H1 (cell line): Measurements from ENCODE around the gene ALK. TPM values are rescaled to one million over a fixed set of nuclear protein-coding genes. Genes with fewer than 3 reads are reported as not detected.

ENCODE experiments used
- CTCF ChIA-PET: fragments of 300-600 bp; sonication (Branson Sonifier 250); formaldehyde crosslinking; loops from one replicate; lab custom pipeline; 2021; ENCODE audit not compliant: partially characterized antibody; lab: Charles Lee
- POLR2A ChIA-PET: fragments of 300-600 bp; sonication (Branson Sonifier 250); formaldehyde crosslinking; loops from one replicate; lab custom pipeline; 2021; ENCODE audit warnings: inconsistent platforms; ENCODE audit not compliant: partially characterized antibody; lab: Charles Lee
- DNase-seq, 2 experiments: peaks; one replicate each; pipeline versions ENCODE4 v3.0.0 to v3.0.0-alpha.2; 2010 to 2022; ENCODE audit warnings: low spot score in 2 of 2, low read depth in 1 of 2, mixed read lengths in 1 of 2
- FAIRE-seq: peaks from 2 replicates; lab custom pipeline; 2011; peaks lifted over from hg19 to GRCh38; lab: Jason Lieb, UNC
- H2AFZ ChIP-seq: 2 replicates; pipeline ENCODE4 v1.8.1; 2012; ENCODE audit warnings: low read length, inconsistent platforms
- H2AK5ac ChIP-seq: 2 replicates; pipeline ENCODE4 v1.6.1; 2013; ENCODE audit warnings: low read depth, low read length
- H2BK120ac ChIP-seq: replicated peaks from 2 replicates; pipeline ENCODE3; 2013; ENCODE audit warnings: low read depth, low read length, inconsistent platforms
- H2BK12ac ChIP-seq: 2 replicates; pipeline ENCODE4 v1.6.1; 2013; ENCODE audit warnings: low read depth, low read length
- H2BK15ac ChIP-seq: 2 replicates; pipeline ENCODE4 v1.6.1; 2013; ENCODE audit warnings: low read length
- H2BK20ac ChIP-seq: 2 replicates; pipeline ENCODE4 v1.6.1; 2013; ENCODE audit warnings: low read length
- H2BK5ac ChIP-seq: 2 replicates; pipeline ENCODE4 v1.6.1; 2013; ENCODE audit warnings: low read depth, low read length
- H3K14ac ChIP-seq: 2 replicates; pipeline ENCODE4 v1.6.1; 2013; ENCODE audit warnings: inconsistent platforms; ENCODE audit not compliant: insufficient read length
- H3K18ac ChIP-seq: 2 replicates; pipeline ENCODE4 v1.6.1; 2013; ENCODE audit warnings: low read length; ENCODE audit errors: extremely low read depth
- H3K23ac ChIP-seq: 2 replicates; pipeline ENCODE4 v1.6.1; 2013; ENCODE audit warnings: inconsistent platforms; ENCODE audit not compliant: insufficient read length
- H3K23me2 ChIP-seq: 2 replicates; pipeline ENCODE4 v1.6.1; 2013; ENCODE audit warnings: low read depth, low read length
- H3K27ac ChIP-seq: 2 replicates; pipeline ENCODE4 v1.6.1; 2011; ENCODE audit warnings: low read depth, low read length, inconsistent platforms
- H3K27me3 ChIP-seq, 4 experiments: replicated peaks in 1 of 4; 1 replicate in 1 of 4; 2 replicates in 3 of 4; pipeline versions ENCODE4 v1.6.1 to v1.8.1; 2011 to 2013; ENCODE audit warnings: low read length in 3 of 4, mild to moderate bottlenecking in 3 of 4, inconsistent platforms in 2 of 4, mixed read lengths in 2 of 4, moderate library complexity in 1 of 4; ENCODE audit not compliant: control insufficient read depth in 3 of 4, insufficient read depth in 3 of 4; ENCODE audit errors: extremely low read depth in 1 of 4
- H3K36me3 ChIP-seq, 4 experiments: 2 replicates each; pipeline versions ENCODE4 v1.6.1 to v1.8.1; 2011 to 2013; ENCODE audit warnings: mild to moderate bottlenecking in 4 of 4, low read length in 3 of 4, moderate library complexity in 2 of 4, control low read depth in 1 of 4, inconsistent platforms in 1 of 4; ENCODE audit not compliant: insufficient read depth in 4 of 4, control insufficient read depth in 2 of 4
- H3K4ac ChIP-seq: replicated peaks from 2 replicates; pipeline ENCODE3; 2013; ENCODE audit warnings: low read length, low read depth, mixed read lengths, inconsistent platforms; ENCODE audit not compliant: insufficient read length
- H3K4me1 ChIP-seq, 4 experiments: replicated peaks in 1 of 4; 1 replicate in 1 of 4; 2 replicates in 3 of 4; pipeline versions ENCODE4 v1.6.1 to v1.8.1; 2011 to 2013; ENCODE audit warnings: low read length in 3 of 4, inconsistent platforms in 2 of 4, mixed read lengths in 1 of 4; ENCODE audit not compliant: insufficient read depth in 4 of 4, control insufficient read depth in 3 of 4
- H3K4me2 ChIP-seq, 2 experiments: 2 replicates each; pipeline versions ENCODE4 v1.6.1 to v1.8.1; 2011 to 2013; ENCODE audit warnings: low read depth in 2 of 2, low read length in 2 of 2, control low read depth in 1 of 2, inconsistent platforms in 1 of 2, mild to moderate bottlenecking in 1 of 2; ENCODE audit not compliant: insufficient read depth in 1 of 2
- H3K4me3 ChIP-seq, 4 experiments: fragments of 200-600, 300-600 bp in 1 of 4; sonication (generic), shearing (Covaris generic), sonication (Bioruptor Twin) in 1 of 4; 2 replicates each; pipeline versions ENCODE4 v1.5.1 to v1.8.1; 2011 to 2016; ENCODE audit warnings: low read length in 4 of 4, low read depth in 3 of 4, control low read depth in 2 of 4, inconsistent platforms in 2 of 4, mild to moderate bottlenecking in 2 of 4, mixed read lengths in 1 of 4, moderate library complexity in 1 of 4; ENCODE audit not compliant: insufficient read depth in 2 of 4; ENCODE audit errors: extremely low read depth in 1 of 4
- H3K56ac ChIP-seq: replicated peaks from 2 replicates; pipeline ENCODE3; 2013; ENCODE audit warnings: low read depth, mild to moderate bottlenecking, mixed read lengths, low read length, inconsistent platforms; ENCODE audit not compliant: insufficient read length
- H3K79me1 ChIP-seq: 2 replicates; pipeline ENCODE4 v1.6.1; 2013; ENCODE audit warnings: low read depth, low read length, control low read depth
- H3K79me2 ChIP-seq, 2 experiments: 2 replicates each; pipeline versions ENCODE4 v1.6.1 to v1.8.1; 2012 to 2013; ENCODE audit warnings: low read length in 2 of 2, mild to moderate bottlenecking in 2 of 2, inconsistent platforms in 1 of 2; ENCODE audit not compliant: insufficient read depth in 2 of 2, control insufficient read depth in 1 of 2
- H3K9ac ChIP-seq, 4 experiments: replicated peaks in 1 of 4; 1 replicate in 1 of 4; 2 replicates in 3 of 4; pipeline versions ENCODE4 v1.6.1 to v1.8.1; 2011 to 2013; ENCODE audit warnings: low read depth in 3 of 4, low read length in 3 of 4, control low read depth in 2 of 4, mild to moderate bottlenecking in 2 of 4, moderate library complexity in 2 of 4, inconsistent platforms in 1 of 4; ENCODE audit errors: extremely low read depth in 1 of 4
- H3K9me3 ChIP-seq, 2 experiments: 2 replicates each; pipeline versions ENCODE4 v1.6.1 to v1.8.1; 2012 to 2013; ENCODE audit warnings: mild to moderate bottlenecking in 2 of 2, moderate library complexity in 2 of 2, control low read depth in 1 of 2, inconsistent platforms in 1 of 2, low read depth in 1 of 2, low read length in 1 of 2, mixed read lengths in 1 of 2; ENCODE audit not compliant: insufficient read depth in 2 of 2
- H4K20me1 ChIP-seq, 2 experiments: replicated peaks in 1 of 2; 2 replicates each; pipeline versions ENCODE3 to v1.8.1; 2011 to 2013; ENCODE audit warnings: inconsistent platforms in 2 of 2, low read length in 2 of 2, mild to moderate bottlenecking in 1 of 2; ENCODE audit not compliant: insufficient read depth in 2 of 2, control insufficient read depth in 1 of 2
- H4K5ac ChIP-seq: 2 replicates; pipeline ENCODE4 v1.6.1; 2013; ENCODE audit warnings: low read length, low read depth, mixed read lengths, inconsistent platforms; ENCODE audit not compliant: insufficient read length
- H4K8ac ChIP-seq: 2 replicates; pipeline ENCODE4 v1.8.0; 2013; ENCODE audit warnings: mild to moderate bottlenecking, moderate library complexity, low read length, inconsistent platforms; ENCODE audit not compliant: insufficient read depth; ENCODE audit errors: extremely low read depth
- H4K91ac ChIP-seq: replicated peaks from 2 replicates; pipeline ENCODE3; 2013; ENCODE audit warnings: low read length, mixed read lengths, inconsistent platforms; ENCODE audit not compliant: insufficient read length
- EP300 ChIP-seq, 2 experiments: IDR thresholded peaks; 1 replicate in 1 of 2; 2 replicates in 1 of 2; pipeline ENCODE4 v1.6.1; 2011 to 2012; ENCODE audit warnings: low read depth in 2 of 2, low read length in 2 of 2, mild to moderate bottlenecking in 2 of 2, borderline replicate concordance in 1 of 2, inconsistent platforms in 1 of 2, moderate library complexity in 1 of 2
- FOSL1 ChIP-seq: IDR thresholded peaks from 2 replicates; pipeline ENCODE4 v1.6.1; 2011; ENCODE audit warnings: mild to moderate bottlenecking, low read depth, low read length, moderate library complexity; ENCODE audit not compliant: insufficient read depth
- KDM5A ChIP-seq: fragments of 200-600 bp; IDR thresholded peaks from 2 replicates; pipeline ENCODE4 v1.7.1; 2012; ENCODE audit warnings: mild to moderate bottlenecking, low read length, inconsistent platforms, mixed read lengths
- WGBS, 2 experiments: shearing (Covaris generic) in 1 of 2; methylation state at CpG; one replicate each; pipeline versions ENCODE4 v1.1.6 to v1.1.7; 2013 to 2015; ENCODE audit warnings: low lambda C conversion rate in 2 of 2, mixed read lengths in 2 of 2, inconsistent platforms in 1 of 2, low coverage in 1 of 2, missing lambda C conversion rate in 1 of 2; ENCODE audit not compliant: insufficient replicate concordance in 2 of 2, insufficient coverage in 1 of 2, insufficient read length in 1 of 2; ENCODE audit errors: extremely low coverage in 1 of 2, missing lambda C conversion rate in 1 of 2; 5-methylcytosine and 5-hydroxymethylcytosine counted together
- polyA plus RNA-seq, 7 experiments: library from polyadenylated mRNA; depleted of rRNA in 3 of 7; stranded (reverse) in 5 of 7; unstranded in 2 of 7; fragments of >200 nt in 5 of 7; fragments of 200-250 nt in 2 of 7; gene quantifications; 1 replicate in 5 of 7; 2 replicates in 1 of 7; 4 replicates in 1 of 7; pipeline versions ENCODE4 v1.2.1 to v1.2.3, GENCODE V29; 2011 to 2013; ENCODE audit warnings: missing spikeins in 2 of 7, mixed read lengths in 2 of 7
- total RNA-seq: library from RNA; stranded (reverse); fragmentation: NEBNext Ultra II Directional; extraction: Animal tissue kit (Norgen Biotek cat#: 25700); gene quantifications from 2 replicates; pipeline ENCODE4 v1.2.1, GENCODE V29; 2021

The ALK gene
- total and polyA plus RNA-seq, 2 of the 8 experiments (the other 6 are each of a cell fraction or from before 2014, with no cell fraction given): 0.02 to 0.09 TPM

GRCh38 chr2:29962922-29963321 lies 41.5 kb upstream of the ALK start:
- Histone ChIP-seq H4K8ac (no peak overlapping the region), H3K23ac (no peak overlapping the region), H3K4me1 (peaks cover 0 to 9% (median 3%) of the 10 kb centered on the region in 4 experiments; a peak in 3 of 7 replicates), H3K4me3 (no peak overlapping the region), H4K91ac (no peak overlapping the region), H3K23me2 (no peaks in the 10 kb centered on the region), H3K4me2 (no peak overlapping the region), H2BK12ac (no peak overlapping the region), H3K79me1 (no peaks in the 10 kb centered on the region), H2BK120ac (no peak overlapping the region), H4K20me1 (no peaks in the 10 kb centered on the region), H3K36me3 (no peaks in the 10 kb centered on the region), H2BK15ac (no peak overlapping the region), H4K5ac (no peak overlapping the region), H3K56ac (no peak overlapping the region), H2AFZ (peak overlapping the region; percentile 65; the same call in 1 of the 2 replicates), H3K27me3 (no peaks in the 10 kb centered on the region), H2AK5ac (no peak overlapping the region), H3K27ac (no peak overlapping the region), H2BK5ac (no peak overlapping the region), H3K18ac (no peak overlapping the region), H2BK20ac (no peak overlapping the region), H3K79me2 (no peaks in the 10 kb centered on the region), H3K4ac (no peak overlapping the region), H3K9me3 (no peaks in the 10 kb centered on the region), H3K14ac (no peak overlapping the region), H3K9ac (no peak overlapping the region)
- DNase-seq (no peak), FAIRE-seq (no peak)
- ChIA-PET CTCF (interaction anchor here (0.6 kb wide), 1 partner anchor 629 kb away, joined by 3 read pairs; no protein-coding TSS in a partner anchor), POLR2A (no interaction called here)
- WGBS, 2 experiments: 97% methylated on average over 4 of the region's 4 CpGs; no CpG with 5 or more reads in 1 of the 2 experiments
- no peak for TF ChIP-seq EP300 (IDR thresholded peaks at IDR 0.05; ENCODE audit: borderline replicate concordance in 1 of 2, low read depth in 2 of 2, low read length in 2 of 2)
- no peak for TF ChIP-seq FOSL1
- no peak for TF ChIP-seq KDM5A
